NCI-H460 (cell line): ENCODE measurements around the gene ARHGAP26. TPM values are rescaled to one million over a fixed set of nuclear protein-coding genes. Genes with fewer than 3 reads are reported as not detected.
"Not testable (repeated sequence)": the region's sequence is repeated elsewhere in the genome, so short reads cannot be mapped to it uniquely, and the experiment has no call there.

Source experiments
- DNase-seq: peaks from one replicate; pipeline ENCODE4 v3.0.0-alpha.2; 2016; ENCODE audit warnings: low read depth; ENCODE audit errors: extremely low read depth
- total RNA-seq: library from RNA; depleted of rRNA; stranded (reverse); fragments of >200 nt; shearing (Covaris generic); gene quantifications from 2 replicates; pipeline ENCODE4 v1.2.3, GENCODE V29; 2014

Gene ARHGAP26
- total RNA-seq, 1 experiment from 2014 or later: 3.9 TPM

- no peak for DNase-seq
These were observed 176.6 kb downstream of the ARHGAP26 start for GRCh38 chr5:142946547-142947426.

DNA sequence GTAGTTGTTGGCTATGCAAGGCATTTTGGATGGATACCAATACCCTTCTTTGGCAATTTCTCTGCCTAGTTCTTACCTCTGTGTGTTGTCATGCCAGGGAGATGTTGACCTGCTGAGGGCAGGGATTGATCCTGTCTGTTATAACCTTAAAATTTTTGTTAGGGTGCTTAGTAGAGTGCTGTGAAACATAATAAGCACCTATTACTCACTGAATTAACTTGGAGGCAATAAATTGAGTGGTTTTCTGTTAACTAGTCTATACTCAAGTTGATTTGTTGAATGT is 177.2 kb downstream of the ARHGAP26 start:
- no peak for DNase-seq

DNA sequence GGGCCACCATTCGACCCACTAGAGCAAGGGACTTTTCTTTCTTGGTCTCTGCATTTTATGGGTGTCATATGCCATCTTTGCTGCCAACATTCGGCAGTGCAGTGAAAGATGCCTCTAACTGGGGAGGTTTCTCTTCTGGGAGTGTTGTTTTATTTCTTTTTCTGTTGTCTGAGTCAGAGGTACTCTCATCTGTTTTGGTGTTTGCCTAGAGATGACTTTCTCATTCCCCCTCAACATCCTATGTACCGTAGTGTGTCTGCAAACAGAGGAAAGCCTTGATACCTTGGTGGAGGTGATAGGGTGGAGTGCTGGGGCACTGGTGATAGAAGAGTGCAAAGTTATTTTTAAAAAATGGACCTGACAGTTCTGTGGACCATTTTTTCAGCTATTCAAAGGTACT is 182.1 kb downstream of the ARHGAP26 start:
- DNase-seq: no peak

GRCh38 chr5:142952871-142953270 is 182.7 kb downstream of the ARHGAP26 start:
- DNase-seq: not testable (repeated sequence)

DNA sequence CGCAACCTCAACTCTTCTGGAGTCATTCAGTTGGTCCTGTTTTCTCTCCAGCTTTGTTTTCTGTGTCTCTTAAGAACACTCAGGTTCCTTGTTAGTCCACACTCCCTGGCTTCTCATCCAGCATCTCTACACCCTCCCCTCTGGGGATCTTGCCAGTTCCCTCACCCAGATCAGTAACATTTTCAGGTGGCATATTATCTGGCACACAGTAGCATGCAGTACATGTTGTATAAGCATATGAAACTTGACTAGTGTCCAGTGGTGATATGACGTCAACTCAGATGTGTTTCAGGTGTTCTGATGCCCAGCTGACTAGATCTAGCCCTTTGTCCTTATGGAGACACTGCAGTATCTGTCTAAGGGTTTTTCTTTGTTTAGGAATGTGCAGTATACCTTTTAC is 184.3 kb downstream of the ARHGAP26 start:
- no peak for DNase-seq

DNA sequence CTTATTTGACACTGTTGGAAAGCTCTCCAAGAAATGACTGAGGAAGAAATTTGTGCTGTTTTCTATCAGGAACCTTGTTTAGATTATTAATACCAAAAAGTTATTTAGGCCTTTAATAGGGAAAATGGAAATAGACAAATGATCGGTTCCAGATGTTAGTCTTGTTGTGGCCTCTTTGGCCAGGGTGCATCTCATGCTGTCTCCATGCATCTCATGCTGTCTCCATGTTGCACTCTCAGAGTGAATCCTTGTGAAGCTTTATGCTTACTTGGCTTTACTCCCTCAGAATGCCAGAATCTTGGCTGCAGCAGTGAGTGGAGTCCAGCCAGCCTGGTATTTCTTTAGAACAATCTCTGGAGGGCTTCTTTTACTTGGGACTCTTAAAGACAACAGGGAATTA is 185.5 kb downstream of the ARHGAP26 start:
- DNase-seq: no peak

GRCh38 chr5:142957528-142957927 is 187.4 kb downstream of the ARHGAP26 start:
- no peak for DNase-seq

DNA sequence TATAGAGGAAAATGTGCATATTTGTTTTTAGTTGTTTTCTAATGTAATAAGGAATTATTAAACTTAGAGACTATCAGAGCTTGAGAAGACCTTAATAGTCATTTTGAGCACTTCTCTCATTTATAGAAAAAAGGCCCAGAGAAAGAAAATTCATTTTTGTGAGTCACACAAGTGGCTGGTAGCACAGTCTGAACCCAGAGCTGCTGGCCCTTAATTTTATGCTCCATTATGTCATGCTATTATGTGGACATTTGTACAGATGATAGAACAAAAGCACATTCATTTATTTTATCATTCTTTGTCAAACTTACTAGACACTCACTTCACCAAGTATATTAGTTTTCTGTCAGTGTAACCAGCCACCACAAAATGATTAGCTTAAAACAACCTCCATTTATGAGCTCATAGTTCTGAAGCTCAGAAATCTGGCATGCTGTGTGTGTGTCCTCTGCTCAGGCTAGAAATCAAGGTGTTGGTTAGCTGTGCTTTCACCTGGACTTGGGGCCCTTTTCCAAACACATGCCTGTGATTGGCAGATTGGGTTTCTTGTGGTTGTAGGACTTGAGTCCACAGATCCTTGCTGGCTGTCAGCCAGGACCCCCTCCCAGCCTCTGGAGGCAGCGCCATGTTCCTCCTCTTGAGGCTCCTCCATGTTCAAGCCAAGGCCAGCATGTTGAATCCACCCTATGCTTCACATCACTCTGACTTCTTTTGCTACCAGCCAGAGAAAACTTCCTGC is 188.9 kb downstream of the ARHGAP26 start:
- no peak for DNase-seq

- peak; percentile 28 for DNase-seq
These were observed 189.8 kb downstream of the ARHGAP26 start for GRCh38 chr5:142959683-142960657.

DNA sequence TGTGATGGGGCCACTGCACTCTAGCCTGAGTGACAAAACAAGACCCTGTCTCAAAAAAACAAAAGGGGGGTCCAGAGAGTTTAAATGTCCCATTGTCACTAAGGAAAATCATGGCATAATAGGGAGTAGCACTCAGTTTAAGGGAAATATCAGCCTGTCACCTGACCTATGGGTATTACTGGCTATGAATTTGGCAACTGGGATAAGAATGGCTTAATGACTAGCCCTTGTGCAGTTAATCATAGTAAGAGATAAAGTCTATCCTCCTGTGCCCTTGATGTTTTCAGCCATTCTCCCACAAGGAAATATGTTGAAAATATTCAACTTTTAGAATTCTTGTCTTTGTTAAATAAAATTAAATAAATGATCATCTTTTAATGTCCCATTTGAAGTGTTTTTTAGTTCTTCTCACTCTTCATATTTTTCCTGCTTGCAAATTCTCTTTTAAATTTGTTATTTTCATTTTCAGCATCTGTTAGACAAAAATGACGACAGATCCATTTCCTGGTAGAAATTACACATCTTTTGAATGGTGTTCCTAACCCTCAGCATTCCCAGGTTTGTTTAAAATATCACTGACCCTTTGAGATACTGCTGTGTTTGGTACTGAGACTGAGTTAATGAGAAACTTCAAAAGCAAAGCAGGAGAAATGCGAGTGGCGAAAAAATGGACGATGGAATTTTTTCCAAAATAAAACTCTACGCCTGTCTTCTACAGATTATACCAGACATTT is 191.4 kb downstream of the ARHGAP26 start:
- DNase-seq: no peak

DNA sequence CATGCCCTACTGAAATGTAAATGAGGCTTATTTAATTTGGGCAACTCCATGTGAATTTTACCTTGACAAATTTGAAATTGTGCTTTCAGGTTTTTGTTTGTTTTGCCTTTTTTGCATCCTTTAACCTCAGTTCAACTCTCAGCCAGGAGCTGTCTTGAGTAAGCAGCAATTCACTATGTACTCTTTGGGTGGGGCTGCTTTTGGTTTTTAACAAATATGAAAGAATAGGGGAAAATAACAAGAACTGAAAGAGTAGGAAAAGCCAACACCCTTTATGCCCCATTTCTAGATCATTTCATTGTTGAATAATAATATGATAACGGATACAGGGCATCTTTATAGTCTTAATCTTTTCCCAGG is 192.0 kb downstream of the ARHGAP26 start:
- no peak for DNase-seq

GRCh38 chr5:142965258-142966120 is 195.3 kb downstream of the ARHGAP26 start:
- DNase-seq: not testable (repeated sequence)

DNA sequence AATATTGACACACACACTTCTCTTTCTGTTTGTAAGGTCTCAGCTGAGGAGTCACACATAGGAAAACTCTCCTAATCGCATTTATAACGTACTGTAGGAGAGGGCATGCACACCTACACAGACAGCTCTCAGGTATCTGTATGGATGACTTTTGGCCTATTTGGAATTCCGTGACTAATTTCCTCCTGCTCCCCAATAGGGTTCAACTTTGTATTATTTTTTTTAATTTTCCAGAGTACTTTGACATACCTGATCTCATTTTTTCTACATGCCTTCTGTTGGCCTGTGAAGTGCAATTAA is 195.9 kb downstream of the ARHGAP26 start:
- no peak for DNase-seq

GRCh38 chr5:142969186-142969585 is 199.0 kb downstream of the ARHGAP26 start:
- no peak for DNase-seq

DNA sequence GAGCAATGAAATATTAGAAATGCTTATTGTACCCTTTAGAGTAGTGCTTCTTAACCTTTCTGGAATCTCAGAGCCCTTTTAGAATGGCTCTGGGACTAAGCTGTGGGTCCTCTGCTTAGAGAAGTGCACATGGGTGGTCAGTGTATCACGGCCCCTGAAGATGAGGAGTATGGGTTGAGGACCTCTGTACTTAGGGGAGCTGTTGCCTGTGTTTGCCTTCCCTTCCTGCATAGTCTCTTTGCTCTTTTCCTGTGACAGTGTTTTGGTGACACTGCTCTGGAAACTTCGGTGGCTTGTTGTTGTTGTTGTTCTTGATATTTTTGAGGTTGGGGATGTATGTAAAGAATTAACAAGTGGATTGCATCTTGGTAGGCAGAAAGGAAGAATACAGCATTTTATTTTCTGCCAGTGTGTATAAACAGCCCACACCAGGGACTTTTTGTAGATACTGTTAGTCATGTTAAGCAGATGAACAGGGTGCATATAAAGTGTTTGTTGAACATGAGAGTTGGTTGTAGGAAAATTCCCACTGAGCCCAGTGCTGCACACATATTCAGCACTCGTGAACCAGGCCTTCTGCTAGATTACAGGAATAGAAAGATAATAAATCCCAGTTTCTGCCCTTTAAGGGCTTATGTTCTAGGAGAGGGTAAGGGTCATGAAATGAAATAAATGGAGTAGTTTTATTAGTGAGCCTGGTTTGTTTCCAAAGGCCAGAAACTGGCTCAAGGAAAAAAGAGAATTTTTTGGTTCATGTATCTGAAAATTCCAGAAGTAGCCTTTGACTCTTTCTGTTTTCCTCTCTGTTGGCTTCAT is 199.7 kb downstream of the ARHGAP26 start:
- no peak for DNase-seq

DNA sequence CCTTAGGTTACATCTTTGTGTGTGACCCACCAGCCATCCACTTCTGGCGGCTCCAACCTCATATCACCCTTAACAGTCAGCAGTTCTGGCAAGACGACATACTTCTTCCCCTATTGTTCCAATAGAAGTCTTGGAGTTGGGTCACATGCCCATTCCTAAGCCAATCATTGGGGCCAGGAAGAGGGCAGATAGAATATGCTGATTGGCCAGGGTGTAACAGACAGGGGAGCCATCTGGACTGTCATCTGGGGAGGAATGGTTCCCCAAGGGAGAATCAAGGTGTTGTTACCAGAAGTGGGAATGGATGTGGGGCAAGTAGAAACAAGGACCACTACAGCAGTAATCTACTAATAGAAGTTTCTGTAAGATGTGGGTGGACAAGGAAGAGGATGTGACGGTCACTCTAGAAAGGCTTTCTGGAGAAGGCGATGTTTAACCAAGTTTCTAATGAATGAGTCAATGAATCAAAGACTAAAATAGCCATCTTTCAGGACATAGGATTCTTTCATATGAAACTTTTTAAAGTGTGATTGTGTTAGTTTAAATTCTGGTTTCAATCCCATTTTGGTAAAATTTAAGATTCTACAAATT is 200.4 kb downstream of the ARHGAP26 start:
- no peak for DNase-seq

DNA sequence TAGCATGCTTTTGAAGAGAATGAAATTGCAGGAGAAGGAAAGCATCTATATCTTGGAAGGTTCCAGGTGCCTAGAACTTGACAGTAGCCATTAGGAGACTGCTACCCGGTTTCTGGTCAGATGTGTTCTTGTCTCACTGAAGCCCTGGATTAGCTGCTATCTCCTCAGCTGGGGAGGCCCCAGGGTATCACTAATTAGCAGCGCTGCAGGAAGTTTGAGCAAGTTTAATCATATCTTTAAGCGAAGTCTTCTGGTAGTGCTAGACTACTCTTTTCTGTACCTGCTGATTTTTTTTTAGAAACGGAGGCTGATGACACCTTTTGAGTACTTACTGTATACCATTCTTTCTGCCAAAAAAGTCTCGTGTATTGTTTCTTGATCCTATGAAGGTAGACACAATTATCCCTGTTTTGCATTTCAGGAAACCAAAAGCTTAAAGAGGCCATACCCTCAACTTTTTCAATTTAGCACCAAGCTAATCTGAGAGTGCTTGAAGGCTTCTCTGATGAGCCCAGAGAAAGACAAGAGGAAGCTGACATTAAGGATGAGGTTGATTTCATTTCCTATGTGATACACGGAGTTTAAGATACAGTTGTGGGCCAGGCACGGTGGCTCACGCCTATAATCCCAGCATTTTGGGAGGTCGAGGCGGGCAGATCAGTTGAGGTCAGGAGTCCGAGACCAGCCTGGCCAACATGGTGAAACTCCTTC is 201.3 kb downstream of the ARHGAP26 start:
- no peak for DNase-seq

DNA sequence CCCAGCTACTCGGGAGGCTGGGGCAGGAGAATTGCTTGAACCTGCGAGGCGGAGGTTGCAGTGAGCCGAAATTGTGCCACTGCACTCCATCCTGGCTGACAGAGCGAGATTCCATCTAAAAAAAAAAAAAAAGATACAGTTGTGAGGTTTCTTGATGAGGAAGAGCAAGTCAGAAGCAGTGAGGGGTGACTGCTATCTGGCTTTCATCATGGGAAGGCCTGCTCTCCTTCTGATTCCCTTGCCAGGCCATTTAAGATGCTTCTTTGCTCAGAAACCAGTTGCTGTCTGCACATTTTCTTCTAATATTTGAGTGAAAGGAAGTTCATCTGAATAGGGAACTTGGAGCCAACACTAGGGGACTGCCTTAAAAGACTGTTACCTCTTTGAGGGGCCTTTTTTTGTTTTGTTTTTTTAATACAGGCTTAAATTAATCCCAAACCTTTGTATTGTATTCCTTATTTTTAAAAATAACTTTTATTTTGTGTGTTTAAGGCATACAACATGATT is 201.9 kb downstream of the ARHGAP26 start:
- DNase-seq: no peak
